Measurements from ENCODE around the gene ASRGL1.

DNA sequence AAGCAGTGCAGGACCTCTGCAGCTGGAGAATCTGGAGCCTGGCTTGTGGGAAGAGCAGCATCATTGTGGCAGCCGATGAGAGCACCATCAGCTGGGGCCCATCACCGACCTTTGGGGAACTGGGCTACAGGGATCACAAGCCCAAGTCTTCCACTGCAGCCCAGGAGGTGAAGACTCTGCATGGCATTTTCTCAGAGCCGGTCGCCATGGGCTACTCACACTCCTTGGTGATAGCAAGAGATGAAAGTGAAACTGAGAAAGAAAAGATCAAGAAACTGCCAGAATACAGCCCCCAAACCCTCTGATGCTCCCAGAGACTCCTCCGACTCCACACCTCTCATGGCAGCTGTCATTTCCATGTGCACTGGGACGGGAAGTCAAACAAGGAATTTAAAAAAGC lies 35.6 kb downstream of the ASRGL1 start:
- TF ChIP-seq, protein P1, sequence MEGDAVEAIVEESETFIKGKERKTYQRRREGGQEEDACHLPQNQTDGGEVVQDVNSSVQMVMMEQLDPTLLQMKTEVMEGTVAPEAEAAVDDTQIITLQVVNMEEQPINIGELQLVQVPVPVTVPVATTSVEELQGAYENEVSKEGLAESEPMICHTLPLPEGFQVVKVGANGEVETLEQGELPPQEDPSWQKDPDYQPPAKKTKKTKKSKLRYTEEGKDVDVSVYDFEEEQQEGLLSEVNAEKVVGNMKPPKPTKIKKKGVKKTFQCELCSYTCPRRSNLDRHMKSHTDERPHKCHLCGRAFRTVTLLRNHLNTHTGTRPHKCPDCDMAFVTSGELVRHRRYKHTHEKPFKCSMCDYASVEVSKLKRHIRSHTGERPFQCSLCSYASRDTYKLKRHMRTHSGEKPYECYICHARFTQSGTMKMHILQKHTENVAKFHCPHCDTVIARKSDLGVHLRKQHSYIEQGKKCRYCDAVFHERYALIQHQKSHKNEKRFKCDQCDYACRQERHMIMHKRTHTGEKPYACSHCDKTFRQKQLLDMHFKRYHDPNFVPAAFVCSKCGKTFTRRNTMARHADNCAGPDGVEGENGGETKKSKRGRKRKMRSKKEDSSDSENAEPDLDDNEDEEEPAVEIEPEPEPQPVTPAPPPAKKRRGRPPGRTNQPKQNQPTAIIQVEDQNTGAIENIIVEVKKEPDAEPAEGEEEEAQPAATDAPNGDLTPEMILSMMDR (IDR thresholded peaks at IDR 0.05; ENCODE audit: insufficient read depth, low read length, poor library complexity, severe bottlenecking): no peak
- no peak for TF ChIP-seq EZH2phosphoT487 (conservative IDR thresholded peaks at IDR 0.05; ENCODE audit: low read length)

All from SU-DHL-6 (cell line).